EL (cell line): Measurements from ENCODE around the gene NUDT15.
A peak's percentile ranks its signal among the peaks of the same experiment; 100 is the strongest.
"Not testable (repeated sequence)": the region's sequence is repeated elsewhere in the genome, so short reads cannot be mapped to it uniquely, and the experiment has no call there.

Experiments
- DNase-seq: peaks from one replicate; pipeline ENCODE4 v3.0.0-alpha.2; 2016

NUDT15 gene

DNA sequence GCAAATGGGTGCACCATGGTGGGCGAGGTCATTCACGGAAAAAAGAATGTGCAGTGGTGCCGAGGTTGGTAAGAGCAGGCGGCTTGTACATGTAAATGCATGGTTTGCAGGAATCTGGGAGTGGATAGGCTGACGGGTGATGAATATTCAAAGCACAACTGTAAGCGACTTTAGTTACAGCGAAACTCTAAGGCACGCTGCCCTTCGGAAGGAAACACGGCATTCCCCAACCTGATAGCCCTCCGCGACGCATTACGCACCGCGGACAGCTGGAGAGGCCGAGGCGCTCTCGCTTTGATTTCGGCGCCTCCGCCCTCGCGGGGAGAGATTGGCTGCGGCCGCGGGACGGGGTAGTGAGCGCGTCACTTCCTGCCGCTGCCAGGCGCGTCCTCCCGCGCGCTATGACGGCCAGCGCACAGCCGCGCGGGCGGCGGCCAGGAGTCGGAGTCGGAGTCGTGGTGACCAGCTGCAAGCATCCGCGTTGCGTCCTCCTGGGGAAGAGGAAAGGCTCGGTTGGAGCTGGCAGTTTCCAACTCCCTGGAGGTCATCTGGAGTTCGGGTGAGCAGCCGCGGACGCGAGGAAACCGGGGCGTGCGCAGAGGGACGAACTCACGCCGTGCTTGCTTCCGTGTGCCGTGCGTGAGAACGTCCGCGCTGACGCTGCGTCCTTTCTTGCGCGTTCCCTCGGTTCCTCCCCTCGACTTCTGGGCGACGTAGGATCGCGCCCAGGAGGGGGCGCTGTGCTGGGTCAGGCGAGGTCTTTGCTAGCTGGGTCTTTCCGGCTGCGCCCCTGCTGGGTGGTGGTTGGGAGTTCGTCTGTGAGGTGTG lies at the start of gene NUDT15:
TSS of gene NUDT15 (plus strand) at position 381 of the 828 bp plus-strand sequence. CDS start at position 402, 21 bp downstream.
- peak; percentile 95 for DNase-seq

DNA sequence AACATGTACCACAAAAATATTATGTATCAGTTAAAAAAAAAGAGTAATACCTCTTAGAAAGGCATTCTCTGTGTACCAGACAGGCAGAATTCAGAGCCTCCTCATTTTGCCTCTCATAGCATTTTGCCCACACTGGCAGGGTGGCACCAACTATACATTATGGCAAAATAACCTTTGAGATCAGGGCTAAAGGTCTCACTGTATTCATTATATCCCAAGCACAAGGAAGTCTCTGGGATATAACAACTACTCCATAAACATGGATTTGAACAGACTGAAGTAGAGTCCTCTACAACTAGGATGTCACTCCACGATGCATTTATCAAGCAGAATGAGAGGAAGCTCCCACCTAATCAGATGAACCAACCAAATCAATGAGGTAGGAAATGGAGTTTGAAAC lies 47.1 kb upstream of the NUDT15 start:
- DNase-seq, result no peak

DNA sequence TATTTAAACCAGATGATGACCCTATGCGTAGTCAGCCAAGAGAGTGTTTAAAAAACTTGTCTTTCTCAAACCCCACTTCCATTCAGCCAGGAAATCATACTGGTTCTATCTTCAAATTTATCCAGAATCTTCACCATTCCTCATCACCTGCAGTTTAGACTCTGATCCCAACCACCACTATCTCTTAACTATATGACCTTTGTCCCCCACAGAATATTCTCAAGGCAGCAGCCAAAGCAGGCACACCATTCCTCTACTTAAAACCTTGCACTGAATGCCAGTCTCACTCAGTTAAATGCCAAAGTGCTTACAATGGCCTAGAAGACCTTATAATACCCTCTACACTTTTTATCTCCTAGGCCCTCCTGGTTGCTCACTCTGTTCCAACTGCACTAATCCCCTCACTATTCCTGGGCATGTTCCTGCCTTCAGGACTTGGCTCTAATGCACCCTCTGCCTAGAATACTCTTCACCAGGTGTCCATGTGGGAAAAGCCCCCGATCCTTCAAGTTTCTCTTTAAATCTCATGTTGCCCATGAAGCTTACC lies 46.5 kb upstream of the NUDT15 start:
- DNase-seq, result no peak

DNA sequence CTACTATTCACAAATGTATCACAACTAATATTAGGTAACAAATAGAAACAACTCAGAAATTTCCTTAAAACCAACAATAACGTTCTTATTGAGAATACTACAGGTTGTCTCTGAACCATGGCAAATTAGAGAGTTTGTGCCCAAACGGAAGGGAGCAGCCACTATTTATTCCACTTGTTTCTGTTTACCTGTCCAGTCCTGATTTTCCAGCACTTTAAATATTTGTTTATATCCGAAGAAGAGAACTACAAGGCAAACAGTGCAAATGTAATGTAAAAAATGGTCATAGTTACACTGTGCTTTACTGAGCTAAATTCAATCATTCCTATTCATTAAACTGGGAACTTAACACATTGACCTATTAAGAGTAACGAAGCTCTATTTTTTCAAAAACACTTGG lies 45.7 kb upstream of the NUDT15 start:
- no peak for DNase-seq

DNA sequence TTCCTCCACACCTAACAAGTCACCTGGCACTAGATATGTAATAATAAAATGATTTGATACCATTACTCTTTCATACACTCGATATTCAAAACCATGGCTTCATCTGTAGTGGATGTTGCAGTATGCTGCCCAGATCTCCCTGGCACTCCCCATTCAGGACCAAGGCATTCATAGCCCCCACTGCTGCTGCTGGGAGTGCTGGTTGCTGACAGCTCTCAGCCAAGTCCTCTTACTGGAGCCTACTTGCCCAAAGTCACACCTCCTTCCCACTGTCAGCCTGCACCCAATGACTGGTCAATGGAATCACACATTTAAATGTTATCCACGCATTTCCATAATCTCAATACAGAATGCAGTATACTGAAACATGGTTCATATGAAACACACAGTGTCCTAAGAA lies 40.1 kb upstream of the NUDT15 start:
- no peak for DNase-seq

DNA sequence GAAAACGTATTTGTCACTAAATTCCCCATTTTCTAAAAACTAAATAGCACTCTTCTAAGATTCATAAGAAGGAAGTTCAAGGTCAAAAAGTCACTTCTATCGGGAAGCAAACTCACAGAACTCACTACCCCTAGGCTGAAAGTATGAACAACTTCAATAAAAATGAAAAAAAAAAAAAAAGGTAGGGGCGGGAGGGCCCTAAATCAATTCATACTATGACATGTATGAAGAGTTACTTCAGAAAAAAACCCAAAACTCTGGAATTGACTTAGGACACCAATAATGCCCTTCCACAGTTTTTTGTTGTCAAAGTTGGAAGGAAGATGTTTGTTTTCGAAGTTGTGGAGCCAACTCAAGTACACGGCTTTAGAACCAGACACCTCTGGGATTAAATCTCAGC lies 37.6 kb upstream of the NUDT15 start:
- DNase-seq, result no peak

DNA sequence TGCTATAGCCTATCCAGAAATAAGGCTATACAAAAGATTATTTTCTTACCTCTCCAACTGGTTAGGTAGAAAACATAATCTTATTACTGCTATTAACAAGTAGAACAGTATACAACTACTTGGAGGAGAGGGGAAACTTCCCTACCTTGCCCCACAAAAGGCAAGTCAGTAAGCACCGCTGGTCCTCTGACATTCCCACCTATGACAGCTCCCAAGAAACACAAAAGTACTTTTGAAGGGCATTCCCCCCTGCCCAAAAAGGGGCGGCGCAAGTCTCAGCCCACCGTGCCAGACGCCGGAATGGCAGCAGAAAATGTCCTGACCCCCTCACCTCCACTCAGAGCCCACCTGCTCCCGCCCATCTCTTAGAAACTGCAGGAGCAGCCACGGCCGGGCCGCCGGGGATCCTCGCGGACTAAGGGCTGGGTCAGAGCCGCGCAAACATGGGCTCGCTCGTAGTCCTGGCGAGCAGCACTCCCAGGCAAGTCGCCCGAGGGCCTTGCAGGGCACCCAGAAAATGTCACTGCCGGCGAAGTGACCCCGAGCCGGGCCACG lies 36.9 kb upstream of the NUDT15 start:
- peak; percentile 9 for DNase-seq

DNA sequence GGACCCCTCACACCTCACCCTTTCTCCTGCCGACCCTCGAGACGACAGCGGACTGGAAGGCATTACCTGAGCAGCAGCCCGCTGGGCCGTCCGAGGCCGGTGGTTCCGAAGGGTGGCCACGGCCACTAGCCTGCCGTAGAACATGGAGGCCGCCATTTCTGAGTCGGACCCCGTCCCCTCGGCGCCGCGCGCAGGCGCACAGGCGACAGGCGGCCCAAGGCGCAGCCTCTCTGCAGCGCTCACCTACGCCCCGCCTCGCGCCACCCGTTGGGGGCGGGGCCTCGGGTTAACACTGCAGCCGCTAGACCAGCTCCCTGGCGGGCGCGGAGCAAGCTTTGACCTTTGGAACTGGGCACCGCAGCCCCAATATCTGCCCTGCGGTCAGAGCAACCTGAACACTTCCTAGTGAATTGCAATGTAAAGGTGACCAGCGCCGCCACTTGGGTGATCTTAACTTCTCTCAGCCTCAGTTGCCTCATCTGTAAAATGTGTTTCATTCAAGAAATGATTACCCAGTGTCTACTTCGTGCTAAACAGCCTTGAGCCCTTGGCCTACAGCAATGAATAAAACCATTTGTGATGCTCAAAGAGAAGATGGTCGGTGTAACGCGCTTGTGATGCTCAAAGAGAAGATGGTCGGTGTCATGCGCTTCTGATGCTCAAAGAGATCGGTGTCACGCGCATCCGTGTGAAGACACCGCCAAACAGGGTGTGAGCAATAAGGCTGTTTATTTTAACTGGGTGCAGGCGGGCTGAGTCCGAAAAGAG lies 36.2 kb upstream of the NUDT15 start, which contains the start of gene SUCLA2:
TSS of gene SUCLA2 (minus strand) at position 160 of the 768 bp plus-strand sequence. CDS start at position 156, 4 bp downstream.
- DNase-seq, result peak; percentile 89

DNA sequence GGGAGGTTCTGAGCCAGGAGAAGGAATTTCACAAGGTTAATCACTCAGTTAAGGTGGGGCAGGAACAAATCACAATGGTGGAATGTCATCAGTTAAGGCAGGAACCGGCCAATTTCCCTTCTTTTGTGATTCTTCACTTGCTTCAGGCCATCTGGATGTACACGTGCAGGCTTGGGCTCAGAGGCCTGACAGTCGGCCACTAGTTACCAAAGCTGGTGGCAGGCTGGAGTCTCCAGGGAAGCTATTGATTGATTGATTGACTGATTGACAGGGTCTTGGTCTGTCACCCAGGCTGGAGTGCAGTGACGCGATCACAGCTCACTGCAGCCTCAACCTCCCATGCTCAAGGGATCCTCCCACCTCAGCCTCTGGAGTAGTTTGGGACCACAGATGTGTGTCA lies 35.5 kb upstream of the NUDT15 start:
- DNase-seq, result not testable (repeated sequence)

DNA sequence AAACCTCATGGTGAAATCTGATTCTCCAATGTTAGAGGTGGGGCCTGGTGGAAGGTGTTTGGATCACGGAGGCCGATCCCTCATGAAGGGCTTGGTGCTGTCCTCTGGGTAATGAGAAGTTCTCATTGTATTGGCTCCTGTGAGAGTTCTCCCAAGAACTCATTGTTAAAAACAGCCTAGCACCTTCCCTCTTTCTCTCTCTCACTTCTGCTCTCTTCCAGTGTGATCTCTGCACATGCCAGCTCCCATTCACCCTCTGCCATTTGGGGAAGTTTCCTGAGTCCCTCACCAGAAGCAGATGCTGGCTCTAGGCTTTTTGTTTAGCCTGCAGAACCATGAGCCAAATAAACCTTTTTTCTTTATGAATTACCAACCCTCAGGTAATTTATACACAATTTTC lies 33.3 kb upstream of the NUDT15 start:
- no peak for DNase-seq

DNA sequence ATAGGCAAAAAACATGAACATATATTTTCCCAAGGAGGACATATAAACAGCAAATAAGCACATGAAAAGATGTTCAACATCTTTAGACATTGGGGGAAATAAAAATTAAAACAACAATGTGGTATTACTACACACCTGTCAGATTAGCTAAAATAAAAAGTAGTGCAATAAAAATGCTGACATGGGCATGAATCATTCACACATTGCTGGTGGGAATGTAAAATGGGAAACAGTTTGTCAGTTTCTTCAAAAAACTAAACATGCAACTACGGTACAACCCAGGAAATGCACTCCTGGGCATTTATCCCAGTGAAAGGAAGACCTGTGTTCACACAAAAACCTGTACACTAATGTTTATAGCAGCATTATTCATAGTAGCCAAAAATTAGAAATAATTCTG lies 31.1 kb upstream of the NUDT15 start:
- DNase-seq, result no peak

DNA sequence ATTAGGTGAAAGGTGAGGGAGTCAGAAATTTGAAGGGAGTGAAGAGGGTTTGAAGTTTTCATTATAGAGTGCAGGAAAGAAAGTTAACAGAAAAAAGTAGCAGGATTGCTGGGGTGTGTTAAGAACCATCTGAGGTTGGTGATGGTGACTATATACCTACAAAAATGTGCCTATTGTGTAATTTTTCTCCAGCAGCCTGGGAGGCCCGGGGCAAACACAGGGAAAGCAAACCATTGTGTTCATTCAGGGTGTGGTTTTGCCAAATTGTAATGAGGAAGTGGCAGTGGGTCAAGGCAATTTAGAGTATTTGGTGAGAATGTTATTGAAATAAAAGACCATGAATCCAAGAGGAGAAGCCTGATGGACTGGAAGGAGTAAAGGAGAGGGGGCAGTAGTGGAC lies 28.2 kb upstream of the NUDT15 start:
- peak; percentile 82 for DNase-seq

DNA sequence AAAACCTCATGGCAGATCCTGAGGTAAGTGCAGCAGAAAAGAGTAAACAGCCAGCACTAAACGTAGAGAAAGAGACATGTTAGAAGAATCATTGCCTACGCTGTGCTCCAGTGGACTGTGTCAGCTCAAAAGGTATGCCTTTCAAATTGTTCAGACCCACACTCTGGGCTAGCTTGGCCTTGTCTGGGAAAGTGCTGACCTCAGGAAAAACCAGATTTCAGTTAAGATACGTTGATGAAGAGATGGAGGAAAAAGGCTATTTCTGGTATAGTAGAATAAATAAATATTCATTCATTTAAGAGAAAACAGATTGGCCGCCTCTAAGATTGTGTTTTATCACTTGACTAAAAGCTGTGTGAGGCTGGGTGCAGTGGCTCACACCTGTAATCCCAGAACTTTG lies 26.8 kb upstream of the NUDT15 start:
- DNase-seq, result no peak

DNA sequence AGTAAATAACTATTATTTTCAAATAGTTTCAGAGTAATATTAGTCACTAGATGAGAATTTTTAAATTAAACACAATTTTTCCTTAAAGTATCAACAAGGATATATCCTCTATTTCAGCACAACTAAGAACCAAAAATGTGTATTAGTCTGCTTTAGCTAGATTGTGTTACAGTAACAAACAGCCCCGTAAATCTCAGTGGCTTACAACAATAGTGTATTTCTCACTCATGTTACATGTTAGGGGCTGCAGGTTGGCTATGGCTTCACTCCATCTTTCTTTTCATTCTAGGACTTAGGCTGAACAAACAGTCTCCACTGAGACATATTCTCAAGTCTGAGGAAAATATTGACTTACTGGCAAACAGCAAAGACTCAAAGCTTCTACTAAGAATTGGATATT lies 24.9 kb upstream of the NUDT15 start:
- DNase-seq, result no peak

DNA sequence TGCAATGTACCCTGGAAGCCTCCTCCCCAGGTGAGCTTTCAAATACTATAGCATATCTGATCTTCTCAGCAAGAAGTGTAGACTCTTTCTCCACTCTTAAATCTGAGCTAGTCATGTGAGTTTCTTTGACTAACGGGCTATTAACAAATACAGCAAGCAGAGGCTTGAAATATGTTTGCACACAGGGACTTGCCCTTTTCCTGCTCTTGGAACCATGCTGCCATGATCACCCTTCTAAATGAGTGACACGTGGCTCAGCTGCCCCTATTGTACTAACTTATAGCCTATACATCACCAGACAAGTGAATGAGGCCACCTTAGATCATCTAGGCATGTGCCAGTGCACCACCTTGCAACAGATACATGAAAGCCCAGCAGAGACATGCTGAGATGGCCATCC lies 23.2 kb upstream of the NUDT15 start:
- no peak for DNase-seq

DNA sequence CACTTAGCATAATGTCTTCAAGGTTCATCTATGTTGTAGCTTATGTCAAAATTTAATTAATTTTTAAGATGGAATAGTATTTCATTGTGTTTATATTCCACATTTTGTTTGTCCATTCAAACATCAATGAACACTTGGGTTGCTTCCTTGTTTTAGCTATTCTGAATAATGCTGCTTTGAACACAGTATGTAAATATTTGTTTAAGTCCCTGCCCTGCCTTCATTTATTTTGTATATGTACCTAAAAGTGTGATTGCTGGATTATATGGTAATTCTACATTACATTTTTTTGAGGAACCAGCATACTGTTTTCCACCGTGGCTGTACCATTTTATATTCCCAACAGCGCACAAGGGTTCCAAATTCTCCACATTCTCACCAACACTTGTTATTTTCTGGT lies 18.9 kb upstream of the NUDT15 start:
- no peak for DNase-seq

DNA sequence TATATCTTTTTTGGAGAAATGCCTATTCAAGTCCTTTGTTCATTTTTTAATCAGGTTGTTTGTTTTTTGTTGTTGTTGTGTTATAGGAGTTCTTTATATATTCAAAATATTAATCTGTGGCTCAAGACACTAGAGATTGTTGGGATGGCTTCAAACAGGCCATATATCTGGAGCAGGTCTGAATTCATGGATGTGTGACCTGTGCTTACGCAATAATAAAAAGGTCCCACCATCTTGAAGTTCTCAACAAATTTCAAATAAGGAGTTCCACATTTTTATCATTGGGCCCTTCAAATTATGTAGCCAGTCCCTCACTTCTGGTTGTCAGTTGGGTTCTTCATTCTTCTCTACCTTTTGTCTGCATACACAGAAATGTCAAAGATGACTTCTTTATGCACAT lies 17.7 kb upstream of the NUDT15 start:
- no peak for DNase-seq

DNA sequence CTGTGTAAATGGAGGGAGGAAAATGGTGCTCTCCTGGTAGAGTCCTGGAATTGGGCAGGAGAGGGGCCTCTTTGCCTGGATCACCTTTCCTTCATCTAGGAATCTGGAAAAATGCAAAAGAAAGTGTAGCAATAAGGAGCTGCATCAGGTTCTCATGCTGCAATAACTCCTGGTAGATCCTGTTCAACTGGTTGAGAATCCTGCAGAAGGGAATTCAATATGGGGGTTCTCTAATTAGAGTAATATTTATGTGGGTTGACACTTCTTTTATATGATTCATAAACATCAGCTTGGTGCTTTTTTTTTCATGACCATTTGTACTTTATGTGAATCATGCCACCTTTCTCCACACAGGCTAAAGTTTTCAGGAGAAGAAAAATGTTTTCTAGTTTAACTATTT lies 9.5 kb upstream of the NUDT15 start:
- no peak for DNase-seq

DNA sequence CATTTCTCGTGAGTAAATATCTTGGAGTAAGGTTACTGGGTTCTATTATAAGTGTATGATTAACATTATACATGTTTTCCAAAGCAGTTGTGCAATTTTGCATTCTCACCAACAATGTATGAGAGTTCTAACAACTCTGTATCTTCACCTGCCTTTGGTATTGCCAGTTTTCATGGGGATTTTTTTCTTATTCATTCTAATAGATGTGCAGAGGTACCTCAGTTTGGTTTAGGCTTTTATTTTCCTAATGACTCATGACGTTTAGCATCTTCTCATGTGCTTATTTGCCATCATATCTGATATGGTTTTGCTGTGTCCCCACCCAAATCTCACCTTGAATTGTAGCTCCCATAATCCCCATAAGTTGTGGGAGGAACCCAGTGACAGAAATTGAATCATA lies 7.7 kb upstream of the NUDT15 start:
- DNase-seq, result no peak

DNA sequence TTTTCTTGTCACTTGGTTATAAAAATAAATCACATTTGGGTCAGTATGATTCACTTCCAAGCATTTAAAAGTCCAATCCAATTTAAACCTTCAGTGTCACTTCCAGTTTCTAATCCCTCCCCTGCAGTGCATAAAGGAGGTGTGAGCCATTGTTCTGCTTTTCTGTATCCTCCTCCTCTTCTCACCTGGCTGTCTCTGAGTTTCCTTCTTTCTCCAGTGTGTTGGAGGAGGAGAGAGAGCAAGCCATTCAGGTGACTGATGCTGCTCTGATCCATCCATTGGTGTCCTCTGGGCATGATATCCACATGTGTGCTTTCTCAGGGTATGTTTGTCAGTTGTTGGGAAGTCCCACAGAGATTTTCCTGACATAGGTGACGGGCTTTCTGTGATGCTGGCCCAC lies 1.2 kb downstream of the NUDT15 start:
- DNase-seq, result peak; percentile 5

DNA sequence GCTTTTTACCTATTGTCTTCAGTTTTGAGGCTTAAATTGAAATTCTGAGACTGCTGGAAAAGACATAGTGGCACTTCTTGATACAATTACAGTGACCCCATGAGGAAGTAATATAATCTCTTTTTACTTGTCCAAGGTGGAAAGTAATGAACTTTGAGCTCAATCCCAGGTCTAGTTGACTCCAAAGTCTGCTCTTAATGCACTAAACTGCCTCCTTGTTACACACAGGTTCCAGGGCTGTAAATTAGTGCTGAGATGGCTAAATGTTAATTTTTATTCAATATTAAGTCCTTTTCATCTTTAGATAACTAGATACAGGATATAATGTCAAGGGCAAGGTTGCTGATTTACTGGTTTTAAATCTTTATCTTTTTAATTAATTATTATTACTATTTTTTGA lies 2.5 kb downstream of the NUDT15 start:
- DNase-seq, result no peak

DNA sequence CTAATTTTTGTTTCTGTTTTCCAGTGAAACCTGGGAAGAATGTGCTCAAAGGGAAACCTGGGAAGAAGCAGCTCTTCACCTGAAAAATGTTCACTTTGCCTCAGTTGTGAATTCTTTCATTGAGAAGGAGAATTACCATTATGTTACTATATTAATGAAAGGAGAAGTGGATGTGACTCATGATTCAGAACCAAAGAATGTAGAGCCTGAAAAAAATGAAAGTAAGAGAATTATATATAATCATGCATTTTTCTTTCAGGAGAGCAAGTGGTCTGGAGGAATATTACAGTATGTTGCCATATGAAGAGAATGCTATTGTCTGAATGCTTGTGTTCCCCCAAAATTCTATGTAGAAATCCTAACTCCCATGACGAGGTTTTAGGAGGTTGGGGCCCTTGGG lies 3.4 kb downstream of the NUDT15 start:
- DNase-seq, result peak; percentile 47

DNA sequence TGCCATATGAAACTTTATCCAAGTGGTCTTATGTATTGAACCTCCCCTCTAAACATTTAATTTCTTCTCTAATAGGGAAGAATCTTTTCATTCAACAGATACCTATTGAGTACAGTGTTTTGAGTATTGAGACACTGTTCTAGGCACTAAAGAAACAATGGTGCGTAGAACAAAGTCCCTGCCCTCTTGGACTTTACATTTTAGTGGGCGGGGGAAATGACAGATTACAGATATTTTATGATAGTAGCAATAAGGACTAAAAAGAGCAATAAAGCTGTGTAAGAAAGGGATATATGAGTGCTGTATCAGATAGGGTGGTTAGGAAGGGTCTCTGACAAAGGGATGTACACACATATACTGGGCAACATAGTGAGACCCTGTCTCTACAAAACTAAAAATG lies 5.4 kb downstream of the NUDT15 start:
- no peak for DNase-seq
